ENCODE results near the gene CDK10.
"Not testable (repeated sequence)": the region's sequence is repeated elsewhere in the genome, so short reads cannot be mapped to it uniquely, and the experiment has no call there.

Gene CDK10

GRCh38 chr16:89687092-89687940, 827 bp downstream of the CDK10 start:
- H3K4me1 Mint-ChIP-seq (ENCODE audit: low read depth), result peaks cover 19% of the 10 kb centered on the region
- DNase-seq, result no peak

DNA sequence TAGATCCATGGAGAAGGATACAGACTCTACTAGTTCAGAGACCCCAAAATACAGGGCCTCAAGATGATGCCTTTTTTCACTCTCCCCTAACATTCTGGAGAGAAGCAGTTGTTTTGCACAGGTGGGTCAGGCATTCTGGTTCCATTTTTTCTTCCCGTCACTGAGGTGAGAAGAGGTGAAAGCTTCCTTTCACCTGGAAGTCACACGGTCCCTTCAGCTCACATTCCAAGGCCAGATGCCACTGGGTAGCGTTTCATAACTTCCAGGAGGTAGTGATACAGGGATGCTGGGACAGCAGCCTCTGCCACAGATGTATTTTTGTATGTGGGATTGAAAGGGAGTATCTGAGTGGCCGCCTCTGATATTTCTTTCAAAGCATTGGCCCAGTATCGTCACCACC, 1.9 kb downstream of the CDK10 start:
- Mint-ChIP-seq H3K4me3 (peak overlapping the region; percentile 89), H3K27me3 (no peaks in the 10 kb centered on the region), H3K4me1 (ENCODE audit: low read depth) (peaks cover 19% of the 10 kb centered on the region), H3K36me3 (ENCODE audit: low read depth) (peaks cover 71% of the 10 kb centered on the region), H3K27ac (peak overlapping the region; percentile 61), H3K9me3 (no peaks in the 10 kb centered on the region)
- DNase-seq, result no peak

More at GRCh38 chr16:89687092-89687940, 827 bp downstream of the CDK10 start:
- peak overlapping the region; percentile 89 for H3K4me3 Mint-ChIP-seq
- H3K27ac Mint-ChIP-seq, result peak overlapping the region; percentile 96
- H3K27me3 Mint-ChIP-seq, result no peaks in the 10 kb centered on the region
- no peaks in the 10 kb centered on the region for H3K9me3 Mint-ChIP-seq
- peaks cover 60% of the 10 kb centered on the region for H3K36me3 Mint-ChIP-seq (ENCODE audit: low read depth)

DNA sequence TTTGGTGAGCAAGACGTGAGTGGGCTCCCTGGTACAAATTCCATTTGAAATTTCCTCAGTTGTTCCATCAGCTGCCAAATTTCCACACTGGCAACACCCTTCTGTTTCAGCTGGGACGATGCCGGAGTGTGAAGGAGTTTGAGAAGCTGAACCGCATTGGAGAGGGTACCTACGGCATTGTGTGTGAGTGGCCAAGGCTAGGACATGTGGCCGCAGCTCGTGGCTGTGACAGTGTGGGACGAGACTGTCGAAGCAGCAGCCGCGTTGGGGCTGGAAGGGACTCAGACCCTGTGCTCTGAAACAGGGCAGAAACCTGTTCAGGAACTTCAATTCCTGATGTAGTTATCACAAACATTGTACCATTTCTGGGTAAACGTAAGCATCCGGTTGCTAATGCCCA, 2.7 kb downstream of the CDK10 start:
- Mint-ChIP-seq H3K4me1 (ENCODE audit: low read depth) (peaks cover 19% of the 10 kb centered on the region), H3K27me3 (no peaks in the 10 kb centered on the region), H3K36me3 (ENCODE audit: low read depth) (peaks cover 78% of the 10 kb centered on the region), H3K27ac (peak overlapping the region; percentile 14), H3K4me3 (no peak overlapping the region), H3K9me3 (no peaks in the 10 kb centered on the region)
- DNase-seq, result no peak

DNA sequence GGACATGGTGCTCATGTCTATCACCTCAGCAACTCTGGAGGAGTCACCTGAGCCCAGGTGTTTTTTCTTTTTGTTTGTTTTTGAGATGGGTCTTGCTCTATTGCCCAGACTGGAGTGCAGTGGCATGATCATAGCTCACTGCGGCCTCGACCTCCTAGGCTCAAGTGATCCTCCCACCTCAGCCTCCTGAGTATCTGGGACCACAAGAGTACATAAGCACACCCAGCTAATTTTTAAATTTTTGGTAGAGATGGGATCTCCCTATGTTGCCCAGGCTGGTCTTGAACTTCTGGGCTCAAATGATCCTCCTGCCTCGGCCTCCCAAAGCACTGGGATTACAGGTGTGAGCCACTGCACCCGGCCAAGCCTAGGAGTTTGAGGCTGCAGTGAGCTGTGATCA, 3.1 kb downstream of the CDK10 start:
- peaks cover 19% of the 10 kb centered on the region for H3K4me1 Mint-ChIP-seq (ENCODE audit: low read depth)

GRCh38 chr16:89690392-89690901, 4.0 kb downstream of the CDK10 start:
- no peak for DNase-seq
- Mint-ChIP-seq H3K36me3 (ENCODE audit: low read depth) (peaks cover 84% of the 10 kb centered on the region), H3K9me3 (no peaks in the 10 kb centered on the region), H3K4me1 (ENCODE audit: low read depth) (peaks cover 23% of the 10 kb centered on the region), H3K27ac (no peak overlapping the region), H3K4me3 (no peak overlapping the region), H3K27me3 (no peaks in the 10 kb centered on the region)

More for the DNA sequence above, 3.1 kb downstream of the CDK10 start:
- DNase-seq, H3K27me3 Mint-ChIP-seq, H3K27ac Mint-ChIP-seq, H3K4me3 Mint-ChIP-seq, H3K9me3 Mint-ChIP-seq: not testable (repeated sequence)
- peaks cover 81% of the 10 kb centered on the region for H3K36me3 Mint-ChIP-seq (ENCODE audit: low read depth)

DNA sequence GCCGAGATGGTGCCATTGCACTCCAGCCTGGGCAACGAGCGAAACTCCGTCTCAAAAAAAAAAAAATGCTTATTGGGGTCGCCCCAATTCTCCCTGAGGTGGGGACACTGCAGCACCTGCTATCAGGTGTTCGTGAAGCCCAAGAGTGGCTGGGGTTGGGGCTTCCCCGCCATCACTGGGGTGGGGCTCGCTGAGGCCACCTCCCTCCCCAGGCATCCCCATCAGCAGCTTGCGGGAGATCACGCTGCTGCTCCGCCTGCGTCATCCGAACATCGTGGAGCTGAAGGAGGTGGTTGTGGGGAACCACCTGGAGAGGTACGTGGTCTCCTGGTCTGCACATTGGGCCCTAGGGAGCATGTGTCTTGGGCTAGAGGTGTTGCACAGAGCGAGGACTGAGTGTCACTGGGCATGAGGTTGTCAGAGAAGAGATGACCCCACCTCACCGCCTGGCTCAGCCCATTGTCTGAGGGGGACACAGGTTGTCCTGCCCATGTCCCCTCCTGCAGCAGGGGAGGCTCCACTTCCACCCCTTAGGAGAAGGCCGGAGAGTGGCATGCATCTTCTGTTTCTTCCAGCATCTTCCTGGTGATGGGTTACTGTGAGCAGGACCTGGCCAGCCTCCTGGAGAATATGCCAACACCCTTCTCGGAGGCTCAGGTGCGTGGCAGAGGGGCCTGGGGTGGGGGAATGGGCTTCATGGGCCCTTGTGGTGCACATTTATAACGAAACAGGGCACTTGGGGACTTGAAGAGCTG, 4.9 kb downstream of the CDK10 start:
- Mint-ChIP-seq H3K4me1 (ENCODE audit: low read depth) (peaks cover 26% of the 10 kb centered on the region), H3K27ac (no peak overlapping the region), H3K9me3 (no peaks in the 10 kb centered on the region), H3K27me3 (no peaks in the 10 kb centered on the region), H3K4me3 (no peak overlapping the region), H3K36me3 (ENCODE audit: low read depth) (peaks cover 88% of the 10 kb centered on the region)
- no peak for DNase-seq

GRCh38 chr16:89691986-89692569, 5.6 kb downstream of the CDK10 start:
- H3K36me3 Mint-ChIP-seq (ENCODE audit: low read depth), result peaks cover 90% of the 10 kb centered on the region
- no peaks in the 10 kb centered on the region for H3K9me3 Mint-ChIP-seq
- H3K27me3 Mint-ChIP-seq, result no peaks in the 10 kb centered on the region
- DNase-seq, result no peak
- no peak overlapping the region for H3K4me3 Mint-ChIP-seq
- H3K27ac Mint-ChIP-seq, result no peak overlapping the region
- peaks cover 27% of the 10 kb centered on the region for H3K4me1 Mint-ChIP-seq (ENCODE audit: low read depth)

GRCh38 chr16:89693289-89693731, 6.8 kb downstream of the CDK10 start:
- peaks cover 83% of the 10 kb centered on the region for H3K36me3 Mint-ChIP-seq (ENCODE audit: low read depth)

DNA sequence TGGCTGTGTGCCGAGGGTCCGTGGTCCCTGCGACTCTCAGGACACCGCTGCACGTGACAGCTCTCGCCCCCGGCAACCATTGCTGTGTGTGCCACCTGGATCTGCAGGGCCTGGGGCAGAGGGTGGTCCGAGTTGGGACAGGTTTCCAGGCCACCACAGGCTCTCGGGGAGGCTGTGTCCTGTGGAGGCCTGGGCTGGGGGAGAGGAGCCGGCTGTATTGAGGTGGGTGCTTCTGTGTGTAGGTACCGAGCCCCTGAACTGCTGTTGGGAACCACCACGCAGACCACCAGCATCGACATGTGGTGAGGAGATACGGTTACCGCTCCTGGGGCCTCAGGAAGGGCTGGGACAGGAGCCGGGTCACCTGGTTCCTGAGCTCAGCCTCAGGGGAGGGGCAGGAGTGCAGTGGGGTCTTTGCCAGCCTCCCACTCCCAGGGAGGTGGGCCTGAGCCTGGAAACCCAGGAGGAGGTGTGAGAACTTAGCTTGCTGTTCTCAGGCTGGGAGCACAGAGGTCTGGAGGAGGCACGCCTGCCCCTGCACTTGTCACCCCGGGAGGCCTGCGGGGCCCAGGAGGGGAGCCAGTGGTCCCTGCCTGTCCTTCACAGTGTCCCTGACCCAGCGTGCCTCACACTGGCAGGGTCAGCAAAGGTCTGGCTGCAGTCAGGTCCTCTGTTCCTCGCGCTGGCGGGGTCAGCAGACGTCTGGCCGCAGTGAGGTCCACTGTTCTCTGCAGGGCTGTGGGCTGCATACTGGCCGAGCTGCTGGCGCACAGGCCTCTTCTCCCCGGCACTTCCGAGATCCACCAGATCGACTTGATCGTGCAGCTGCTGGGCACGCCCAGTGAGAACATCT, 7.7 kb downstream of the CDK10 start:
- no peak overlapping the region for H3K4me3 Mint-ChIP-seq
- peaks cover 16% of the 10 kb centered on the region for H3K4me1 Mint-ChIP-seq (ENCODE audit: low read depth)
- no peaks in the 10 kb centered on the region for H3K9me3 Mint-ChIP-seq
- H3K27me3 Mint-ChIP-seq, result no peaks in the 10 kb centered on the region
- H3K36me3 Mint-ChIP-seq (ENCODE audit: low read depth), result peaks cover 82% of the 10 kb centered on the region
- no peak for DNase-seq
- H3K27ac Mint-ChIP-seq, result no peak overlapping the region

More at GRCh38 chr16:89693289-89693731, 6.8 kb downstream of the CDK10 start:
- Mint-ChIP-seq H3K27ac (peak overlapping the region; percentile 37), H3K27me3 (no peaks in the 10 kb centered on the region), H3K4me1 (ENCODE audit: low read depth) (peaks cover 17% of the 10 kb centered on the region), H3K9me3 (no peaks in the 10 kb centered on the region), H3K4me3 (no peak overlapping the region)
- no peak for DNase-seq

DNA sequence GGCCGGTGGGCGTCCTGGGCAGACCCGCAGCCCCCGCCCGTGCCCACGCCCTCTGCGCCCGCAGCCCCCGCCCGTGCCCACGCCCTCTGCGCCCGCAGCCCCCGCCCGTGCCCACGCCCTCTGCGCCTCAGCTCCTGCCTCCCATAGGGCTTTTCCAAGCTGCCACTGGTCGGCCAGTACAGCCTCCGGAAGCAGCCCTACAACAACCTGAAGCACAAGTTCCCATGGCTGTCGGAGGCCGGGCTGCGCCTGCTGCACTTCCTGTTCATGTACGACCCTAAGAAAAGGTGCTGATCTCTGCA, 8.2 kb downstream of the CDK10 start:
- Mint-ChIP-seq H3K4me1 (ENCODE audit: low read depth) (peaks cover 19% of the 10 kb centered on the region), H3K36me3 (ENCODE audit: low read depth) (peaks cover 80% of the 10 kb centered on the region), H3K27ac (peak overlapping the region; percentile 18)
- not testable (repeated sequence) for H3K4me3 Mint-ChIP-seq, DNase-seq, H3K9me3 Mint-ChIP-seq, H3K27me3 Mint-ChIP-seq

- peaks cover 78% of the 10 kb centered on the region for H3K36me3 Mint-ChIP-seq (ENCODE audit: low read depth)
- H3K27ac Mint-ChIP-seq, result peak overlapping the region; percentile 22
- no peaks in the 10 kb centered on the region for H3K27me3 Mint-ChIP-seq
- peaks cover 24% of the 10 kb centered on the region for H3K4me1 Mint-ChIP-seq (ENCODE audit: low read depth)
- no peak overlapping the region for H3K4me3 Mint-ChIP-seq
- DNase-seq, result no peak
- H3K9me3 Mint-ChIP-seq, result no peaks in the 10 kb centered on the region
Observed at GRCh38 chr16:89695086-89695874, 8.8 kb downstream of the CDK10 start.

GRCh38 chr16:89695875-89696669, 9.6 kb downstream of the CDK10 start:
- no peaks in the 10 kb centered on the region for H3K9me3 Mint-ChIP-seq
- no peak for DNase-seq
- peaks cover 28% of the 10 kb centered on the region for H3K4me1 Mint-ChIP-seq (ENCODE audit: low read depth)
- no peak overlapping the region for H3K4me3 Mint-ChIP-seq
- H3K27me3 Mint-ChIP-seq, result no peaks in the 10 kb centered on the region
- H3K27ac Mint-ChIP-seq, result no peak overlapping the region
- peaks cover 71% of the 10 kb centered on the region for H3K36me3 Mint-ChIP-seq (ENCODE audit: low read depth)

DNA sequence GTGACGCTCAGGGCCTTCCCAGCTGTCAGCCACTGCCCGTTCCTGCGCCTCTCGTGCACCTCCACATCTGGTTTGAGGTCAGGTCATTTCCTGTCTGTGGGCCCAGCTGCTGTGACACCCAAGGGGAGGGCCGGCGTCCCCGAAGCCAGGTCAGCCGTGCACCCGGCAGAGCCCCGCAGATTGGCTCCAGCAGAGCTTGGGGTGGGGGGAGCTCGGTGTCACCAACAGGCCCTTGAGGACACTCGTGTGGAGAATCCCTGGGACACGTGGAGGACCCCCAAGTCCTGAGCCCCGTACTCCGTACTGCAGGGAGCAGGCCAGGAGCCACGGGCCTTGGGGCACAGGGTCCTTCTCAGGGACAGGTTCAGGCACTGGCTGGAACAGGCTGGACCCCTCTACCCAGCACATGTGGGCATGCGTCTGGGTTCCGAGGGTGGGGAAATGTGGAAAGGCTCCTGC, 10.2 kb downstream of the CDK10 start:
- Mint-ChIP-seq H3K4me1 (ENCODE audit: low read depth) (peaks cover 29% of the 10 kb centered on the region), H3K27ac (no peak overlapping the region), H3K36me3 (ENCODE audit: low read depth) (peaks cover 65% of the 10 kb centered on the region), H3K9me3 (no peaks in the 10 kb centered on the region), H3K27me3 (no peaks in the 10 kb centered on the region), H3K4me3 (no peak overlapping the region)
- DNase-seq, result no peak

Data from activated T-cell treated with anti-CD3 and anti-CD28 coated beads, Interleukin-2, amount 50 U/mL, for 24 hours (primary cell).